ENCODE measurements around the gene PHLDA3.

DNA sequence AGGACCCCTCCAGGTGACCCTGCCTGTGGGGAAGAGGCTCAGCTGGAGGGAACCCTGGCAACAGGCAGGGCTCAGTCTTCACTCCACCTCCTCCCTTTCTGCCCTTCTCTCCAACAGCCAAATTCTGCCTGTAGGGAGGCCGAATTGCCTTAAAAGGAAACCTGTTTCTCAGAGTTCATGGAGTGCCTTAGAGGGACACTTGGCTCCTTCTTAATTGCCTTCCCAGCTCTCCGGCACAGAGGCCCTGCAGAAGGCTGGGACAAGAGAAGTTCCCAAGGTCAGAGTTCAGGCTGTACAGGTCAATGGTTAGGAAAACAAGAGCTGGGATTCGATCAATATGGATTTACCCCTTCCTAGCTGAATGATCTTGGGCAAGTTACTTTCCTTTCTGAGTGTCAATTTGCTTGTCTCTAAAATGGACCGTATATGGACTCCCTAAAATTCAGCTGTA is 31.7 kb upstream of the PHLDA3 start:
- TF ChIP-seq CTCF (IDR thresholded peaks at IDR 0.05) = no peak
- peak in 1 of 2 donors; percentile 67 for TF ChIP-seq EP300 (IDR thresholded peaks at IDR 0.05)
- TF ChIP-seq POLR2A (IDR thresholded peaks at IDR 0.05) = no peak

All from tibial nerve (tissue), 4 donors.